SK-N-SH (cell line): ENCODE measurements around the gene CALD1.

Source experiments
- CTCF ChIP-seq: fragments of 200-600 bp; sonication (generic); IDR thresholded peaks from 2 replicates; pipeline ENCODE4 v1.6.1; 2017; ENCODE audit warnings: antibody characterized with exemption, mild to moderate bottlenecking, moderate library complexity
- MAX ChIP-seq: IDR thresholded peaks from 2 replicates; pipeline ENCODE4 v1.4.0; 2012; ENCODE audit warnings: low read depth
- RXRA ChIP-seq: IDR thresholded peaks from 2 replicates; pipeline ENCODE4 v1.4.0; 2012; ENCODE audit warnings: low read depth, mild to moderate bottlenecking, borderline replicate concordance

DNA sequence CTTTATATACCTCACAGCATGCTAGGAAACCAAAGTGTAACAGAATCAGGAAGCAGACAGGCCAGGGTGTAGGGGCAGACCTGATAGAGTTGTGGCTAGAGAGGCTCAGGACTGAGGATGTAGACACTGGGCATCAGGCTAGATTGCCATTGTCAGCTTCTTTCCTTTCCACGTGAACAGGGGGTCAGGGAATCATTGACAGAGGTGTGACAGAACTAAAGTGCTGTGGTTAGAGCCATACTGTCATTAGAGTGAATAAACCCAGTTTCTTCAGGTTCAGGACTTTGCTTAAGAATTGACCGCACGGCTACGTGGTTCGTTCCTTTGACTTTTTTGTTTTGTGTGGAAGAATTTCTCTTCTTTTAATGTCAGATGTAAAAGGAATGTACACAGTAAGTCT, 90.7 kb downstream of the CALD1 start:
- TF ChIP-seq CTCF (no peak), MAX (no peak), RXRA (no peak)
